ENCODE results near the gene RAD51B.

Gene RAD51B

GRCh38 chr14:68705741-68706283 lies 886.2 kb downstream of the RAD51B start:
- no peaks in the 10 kb centered on the region for H3K4me1 ChIP-seq
- TF ChIP-seq CTCF (IDR thresholded peaks at IDR 0.05; ENCODE audit: low read depth, low read length): no peak
- H3K36me3 ChIP-seq: no peaks in the 10 kb centered on the region
- no peaks in the 10 kb centered on the region for H3K27me3 ChIP-seq
- H3K9me3 ChIP-seq: no peaks in the 10 kb centered on the region
- no peak overlapping the region for H3K4me3 ChIP-seq (ENCODE audit: low read depth, low read length)
- peak; percentile 17 for DNase-seq

GRCh38 chr14:68707482-68707881 lies 887.9 kb downstream of the RAD51B start:
- Histone ChIP-seq H3K36me3 (no peaks in the 10 kb centered on the region), H3K4me3 (ENCODE audit: low read depth, low read length) (no peak overlapping the region), H3K9me3 (no peaks in the 10 kb centered on the region), H3K4me1 (no peaks in the 10 kb centered on the region), H3K27me3 (no peaks in the 10 kb centered on the region)
- no peak for DNase-seq
- TF ChIP-seq CTCF (IDR thresholded peaks at IDR 0.05; ENCODE audit: low read depth, low read length): no peak

GRCh38 chr14:68708343-68708742 lies 888.8 kb downstream of the RAD51B start:
- Histone ChIP-seq H3K4me1 (no peaks in the 10 kb centered on the region), H3K36me3 (no peaks in the 10 kb centered on the region), H3K9me3 (no peaks in the 10 kb centered on the region), H3K27me3 (no peaks in the 10 kb centered on the region), H3K4me3 (ENCODE audit: low read depth, low read length) (no peak overlapping the region)
- no peak for DNase-seq
- TF ChIP-seq CTCF (IDR thresholded peaks at IDR 0.05; ENCODE audit: low read depth, low read length): no peak

- no peak for TF ChIP-seq CTCF (IDR thresholded peaks at IDR 0.05; ENCODE audit: low read depth, low read length)
- Histone ChIP-seq H3K4me1 (no peaks in the 10 kb centered on the region), H3K9me3 (no peaks in the 10 kb centered on the region), H3K4me3 (ENCODE audit: low read depth, low read length) (no peak overlapping the region), H3K27me3 (no peaks in the 10 kb centered on the region), H3K36me3 (no peaks in the 10 kb centered on the region)
- no peak for DNase-seq
These were observed 889.4 kb downstream of the RAD51B start for GRCh38 chr14:68709007-68709406.

- Histone ChIP-seq H3K4me3 (ENCODE audit: low read depth, low read length) (no peak overlapping the region), H3K36me3 (no peaks in the 10 kb centered on the region), H3K27me3 (no peaks in the 10 kb centered on the region), H3K4me1 (no peaks in the 10 kb centered on the region), H3K9me3 (no peaks in the 10 kb centered on the region)
- TF ChIP-seq CTCF (IDR thresholded peaks at IDR 0.05; ENCODE audit: low read depth, low read length): no peak
- DNase-seq: no peak
These were observed 891.2 kb downstream of the RAD51B start for GRCh38 chr14:68710776-68711175.

GRCh38 chr14:68711561-68712309 lies 892.2 kb downstream of the RAD51B start:
- H3K36me3 ChIP-seq: no peaks in the 10 kb centered on the region
- no peak for TF ChIP-seq CTCF (IDR thresholded peaks at IDR 0.05; ENCODE audit: low read depth, low read length)
- no peaks in the 10 kb centered on the region for H3K4me1 ChIP-seq
- no peak for DNase-seq
- no peaks in the 10 kb centered on the region for H3K9me3 ChIP-seq
- no peak overlapping the region for H3K4me3 ChIP-seq (ENCODE audit: low read depth, low read length)
- no peaks in the 10 kb centered on the region for H3K27me3 ChIP-seq

Measured in BE2C (cell line).